GM23248 (cell line): ENCODE data around the gene DNAH8.

Experiments
- EZH2 ChIP-seq: fragments of 200-600 bp; sonication (generic); IDR thresholded peaks from 2 replicates; pipeline ENCODE4 v1.6.1; 2018; ENCODE audit warnings: antibody characterized with exemption, mild to moderate bottlenecking; ENCODE audit not compliant: insufficient read depth, poor library complexity, severe bottlenecking
- EZH2phosphoT487 ChIP-seq: fragments of 200-600 bp; sonication (generic); IDR thresholded peaks from 2 replicates; pipeline ENCODE4 v1.6.1; 2018; ENCODE audit warnings: antibody characterized with exemption, moderate library complexity, mild to moderate bottlenecking, low read depth; ENCODE audit not compliant: insufficient read depth

GRCh38 chr6:38852215-38852614 is 137.1 kb downstream of the DNAH8 start:
- no peak for TF ChIP-seq EZH2
- no peak for TF ChIP-seq EZH2phosphoT487
